ENCODE results near the gene CSNK2A2.

CSNK2A2 gene

DNA sequence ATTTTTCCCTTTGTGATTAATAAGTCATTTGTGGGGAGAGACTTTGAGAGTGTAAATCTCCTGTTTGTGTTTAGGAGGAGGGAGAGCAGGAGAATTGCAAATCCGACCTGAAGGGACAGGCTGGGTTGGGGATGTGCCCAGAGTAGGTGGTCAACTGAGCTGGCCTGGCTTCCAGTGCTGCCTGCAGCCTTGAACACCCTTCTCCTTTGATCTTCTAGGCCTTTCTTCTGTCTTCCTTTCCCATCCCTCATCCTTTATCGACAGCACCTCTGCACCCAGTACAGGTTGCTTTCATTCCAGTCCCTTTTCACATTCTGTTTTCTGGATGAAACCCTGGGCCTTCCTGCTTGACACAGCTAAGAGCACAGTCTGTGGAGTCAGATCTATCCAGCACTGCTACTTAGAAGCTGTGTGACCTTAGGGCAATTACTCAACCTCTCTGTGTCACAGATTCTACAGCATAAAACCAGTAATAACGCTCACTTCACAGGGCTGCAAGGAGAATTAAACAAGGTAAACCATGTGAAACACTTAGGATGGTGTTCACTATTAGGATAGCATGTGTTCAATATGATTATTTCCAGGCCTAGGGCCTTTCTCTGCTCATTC is 1.0 kb upstream of the CSNK2A2 start:
- no peak for DNase-seq

DNA sequence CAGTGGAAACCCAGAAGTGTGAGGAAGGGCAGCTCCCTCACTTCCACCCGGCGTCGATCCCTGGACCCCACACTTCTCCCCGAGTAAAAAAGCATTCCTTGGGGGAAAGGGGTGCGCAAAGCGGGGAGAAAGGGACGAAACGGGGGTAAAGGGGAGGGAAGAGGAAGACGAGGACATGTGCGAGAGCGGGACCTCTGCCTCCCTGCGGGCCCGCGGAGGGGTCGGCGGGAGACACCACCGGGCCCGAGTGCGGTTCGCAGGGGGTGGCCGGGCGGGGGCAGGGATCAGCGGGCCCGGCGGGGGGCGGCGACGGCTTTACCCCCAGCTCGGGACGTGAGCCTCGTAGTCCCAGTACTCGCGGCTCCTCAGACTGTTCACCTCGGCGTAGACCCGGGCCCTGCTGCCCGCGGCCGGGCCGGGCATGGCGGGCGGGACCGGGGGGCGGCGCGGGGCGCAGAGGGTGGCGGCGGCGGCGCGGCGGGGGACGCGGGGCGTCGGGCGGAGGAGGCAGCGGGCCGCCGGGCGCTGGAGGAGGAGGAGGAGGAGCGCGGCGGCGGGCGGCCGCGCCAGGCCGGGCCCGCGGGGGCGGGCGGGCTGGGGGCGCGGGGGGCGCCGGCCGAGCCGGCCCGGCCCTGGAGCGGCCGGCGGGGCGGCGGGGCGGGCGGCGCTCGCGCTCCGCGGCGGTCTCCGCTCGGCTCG is 443 bp downstream of the CSNK2A2 start:
- no peak for DNase-seq

- peak; percentile 3 for DNase-seq
Measured at GRCh38 chr16:58196898-58197313, 1.0 kb downstream of the CSNK2A2 start.

DNA sequence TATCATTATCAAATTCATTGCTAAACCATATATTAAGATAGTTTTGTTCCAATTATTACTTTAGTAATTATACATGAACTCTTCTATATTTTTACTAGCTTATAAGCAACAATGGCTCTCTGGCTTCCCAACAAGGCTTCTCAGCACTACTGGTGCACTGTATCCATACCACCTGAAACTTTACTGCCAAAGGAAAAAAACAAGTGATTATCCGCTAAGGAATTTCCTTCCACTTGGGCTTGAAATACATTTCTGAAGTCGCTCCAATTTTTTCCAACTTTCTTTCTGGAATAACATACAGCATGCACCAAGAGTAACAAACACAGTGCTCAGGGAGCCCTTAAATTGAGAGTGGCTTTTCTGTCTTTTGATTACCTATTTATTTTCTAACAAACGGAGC is 2.1 kb downstream of the CSNK2A2 start:
- no peak for DNase-seq

- DNase-seq, result no peak
Measured at GRCh38 chr16:58195344-58195743, 2.6 kb downstream of the CSNK2A2 start.

DNA sequence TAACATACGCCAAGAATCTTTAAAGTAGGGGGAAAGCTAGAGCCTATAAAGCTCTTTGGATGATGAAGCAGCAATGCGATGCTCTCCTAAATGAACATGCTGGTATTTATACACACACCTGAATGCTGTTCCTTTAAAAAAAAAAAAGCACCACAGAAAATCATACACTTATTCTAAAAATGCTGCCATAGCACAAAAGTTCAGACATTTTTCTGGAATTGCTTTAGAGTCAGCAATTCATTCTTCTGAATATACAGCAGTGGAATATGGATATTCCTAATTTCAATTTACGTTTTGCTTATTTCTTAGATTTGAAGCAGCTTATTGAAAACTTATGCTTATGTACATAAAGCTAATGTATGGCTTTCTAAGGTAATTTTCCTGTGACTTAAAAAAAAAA is 3.1 kb downstream of the CSNK2A2 start:
- DNase-seq, result no peak

GRCh38 chr16:58187665-58188421 is 10.1 kb downstream of the CSNK2A2 start:
- no peak for DNase-seq

DNA sequence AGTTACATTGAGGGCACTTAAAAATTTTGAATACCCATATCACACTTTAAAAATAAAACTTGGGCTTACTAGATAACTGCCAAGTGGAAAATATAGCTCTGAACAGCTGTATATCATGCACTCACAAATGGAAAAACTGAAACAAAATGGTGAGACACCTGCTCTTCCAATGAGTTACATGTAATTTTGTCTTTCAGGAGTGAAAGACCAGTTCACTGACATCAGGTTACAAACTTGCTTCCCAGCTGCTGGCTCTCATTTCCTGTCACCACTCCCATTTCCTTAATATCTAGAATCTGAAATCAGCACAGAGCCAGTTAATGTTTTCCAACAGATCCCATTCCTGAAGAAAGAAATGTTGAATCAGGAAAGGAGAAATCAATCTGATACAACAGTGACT is 10.8 kb downstream of the CSNK2A2 start:
- no peak for DNase-seq

DNA sequence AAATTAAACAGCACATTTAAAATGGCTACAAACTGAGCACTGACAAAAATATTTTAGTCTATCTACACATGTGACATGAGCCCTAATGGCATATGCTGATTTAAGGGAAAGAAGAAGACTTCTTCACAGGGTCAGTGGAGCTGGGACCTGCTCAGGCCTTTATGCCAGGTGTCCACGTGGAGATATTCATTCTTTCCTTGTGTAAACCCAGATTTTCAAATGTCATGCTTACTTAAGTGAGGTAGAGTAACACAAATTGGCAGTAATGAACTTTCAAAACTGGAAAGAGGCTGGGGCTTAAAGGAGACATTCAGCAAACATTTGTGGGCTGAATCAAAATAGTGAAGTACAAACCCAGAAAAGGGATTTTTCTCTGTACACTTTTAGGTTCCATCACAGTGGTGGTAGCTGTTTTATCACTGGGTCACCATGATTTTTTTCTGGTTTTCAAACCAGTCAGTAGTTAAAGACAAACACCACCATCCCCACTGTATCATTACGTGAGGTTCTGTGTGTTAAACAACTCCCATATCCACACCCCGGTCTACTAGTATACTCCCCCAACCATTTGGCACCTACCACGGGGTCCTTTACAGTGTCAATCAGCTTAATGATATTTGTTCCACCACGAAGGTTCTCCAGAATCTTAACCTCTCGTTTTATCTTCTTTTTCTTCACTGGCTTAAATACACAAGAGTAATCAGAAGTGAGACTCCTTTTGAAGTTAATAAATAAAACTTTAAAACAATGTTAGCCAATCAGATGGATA is 11.5 kb downstream of the CSNK2A2 start:
- no peak for DNase-seq

- DNase-seq, result no peak
Measured at GRCh38 chr16:58177353-58177710, 20.6 kb downstream of the CSNK2A2 start.

DNA sequence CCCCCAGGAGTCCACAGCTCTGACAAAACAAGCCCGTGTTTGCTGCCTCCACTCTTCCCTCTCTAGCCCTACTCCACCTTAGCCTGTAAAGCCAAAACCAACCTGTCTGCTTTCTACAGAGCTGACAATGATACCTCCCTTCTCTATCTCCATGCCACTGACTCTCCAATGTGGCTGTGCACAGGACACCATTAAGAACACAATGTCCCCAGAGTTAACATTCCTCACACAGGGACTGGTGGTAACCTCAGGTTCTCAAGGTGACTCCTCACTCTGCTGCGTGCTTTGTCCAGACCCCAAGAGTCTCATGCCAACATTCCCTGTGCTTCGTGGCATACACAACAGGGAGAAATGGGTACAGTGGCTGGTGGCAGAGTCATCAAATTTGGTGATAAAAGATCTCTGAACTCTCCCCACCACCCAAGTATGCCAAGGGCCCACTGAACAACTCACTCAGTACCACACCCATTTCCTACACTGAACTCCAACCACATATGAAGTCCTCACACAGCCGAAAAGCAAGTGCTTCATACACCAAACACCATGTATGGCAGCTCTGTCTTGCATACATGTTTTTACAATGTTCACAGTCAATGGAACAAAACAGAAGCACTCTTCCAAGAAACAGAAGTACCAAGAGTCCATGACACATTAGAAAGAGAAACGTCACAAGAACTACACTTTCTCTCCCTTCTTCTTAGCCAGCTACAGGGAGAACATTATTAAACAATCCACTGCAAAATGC is 21.1 kb downstream of the CSNK2A2 start:
- no peak for DNase-seq

- no peak for DNase-seq
Measured at GRCh38 chr16:58170223-58170622, 27.7 kb downstream of the CSNK2A2 start.

- DNase-seq, result no peak
Measured at GRCh38 chr16:58160855-58161254, 37.1 kb downstream of the CSNK2A2 start.

- DNase-seq, result no peak
Measured at GRCh38 chr16:58158725-58159124, 39.2 kb downstream of the CSNK2A2 start.

- no peak for DNase-seq
Measured at GRCh38 chr16:58157951-58158540, 39.9 kb downstream of the CSNK2A2 start.

GRCh38 chr16:58157239-58157638 is 40.7 kb downstream of the CSNK2A2 start:
- no peak for DNase-seq

GRCh38 chr16:58155839-58156238 is 42.1 kb downstream of the CSNK2A2 start:
- DNase-seq, result no peak

DNA sequence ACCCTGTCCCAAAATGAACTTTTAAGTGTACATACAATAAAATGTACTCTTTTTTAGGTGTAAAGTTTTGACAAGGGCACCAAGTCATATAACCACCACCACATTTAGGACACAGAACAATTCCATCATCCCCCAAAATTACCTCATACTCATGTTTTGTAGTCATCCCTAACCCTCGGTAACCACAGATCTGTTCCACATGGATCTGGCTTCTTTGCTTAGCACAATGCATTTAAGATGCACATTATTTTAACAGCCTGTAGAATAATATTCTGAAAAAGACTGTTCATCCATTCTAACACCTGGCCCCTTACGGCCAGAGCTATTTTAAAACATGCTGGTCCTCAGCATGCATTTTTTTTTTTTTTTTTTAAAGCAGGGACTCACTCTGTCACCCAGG is 43.6 kb downstream of the CSNK2A2 start:
- DNase-seq, result no peak

- no peak for DNase-seq
Measured at GRCh38 chr16:58152246-58152868, 45.5 kb downstream of the CSNK2A2 start.

- DNase-seq, result no peak
Measured at GRCh38 chr16:58148526-58148925, 49.4 kb downstream of the CSNK2A2 start.

- no peak for DNase-seq
Measured at GRCh38 chr16:58148099-58148498, 49.8 kb downstream of the CSNK2A2 start.

GRCh38 chr16:58138852-58139251 is 59.1 kb downstream of the CSNK2A2 start:
- DNase-seq, result no peak

Measured in OCI-M1 (cell line).